Mesenchymal stem cell (in vitro differentiated cells and primary cell): Measurements from ENCODE around the gene CUX1.

ENCODE experiments used
- DNase-seq: peaks from one replicate; pipeline ENCODE4 v3.0.0-alpha.2; 2013
- H2AFZ ChIP-seq: one replicate; pipeline ENCODE4 v1.6.1; 2013; ENCODE audit warnings: low read depth, mild to moderate bottlenecking, control low read depth, inconsistent platforms, low read length, moderate library complexity
- H2AK5ac ChIP-seq: 2 replicates; pipeline ENCODE4 v1.6.1; 2013; ENCODE audit warnings: low read length, moderate library complexity, mild to moderate bottlenecking, inconsistent platforms; ENCODE audit not compliant: severe bottlenecking
- H2BK120ac ChIP-seq: one replicate; pipeline ENCODE4 v1.6.1; 2013; ENCODE audit warnings: low read depth, mild to moderate bottlenecking, inconsistent platforms, low read length, moderate library complexity
- H2BK12ac ChIP-seq, 2 experiments: one replicate each; pipeline ENCODE4 v1.6.1; 2013; ENCODE audit warnings: inconsistent platforms in 2 of 2, low read length in 2 of 2, mild to moderate bottlenecking in 2 of 2, moderate library complexity in 2 of 2, control low read depth in 1 of 2
- H2BK15ac ChIP-seq: one replicate; pipeline ENCODE4 v1.6.1; 2013; ENCODE audit warnings: mild to moderate bottlenecking, low read depth, inconsistent platforms; ENCODE audit not compliant: poor library complexity, severe bottlenecking
- H2BK5ac ChIP-seq: 2 replicates; pipeline ENCODE4 v1.6.1; 2013; ENCODE audit warnings: low read depth, mild to moderate bottlenecking, low read length, control low read depth, inconsistent platforms; ENCODE audit not compliant: poor library complexity, severe bottlenecking
- H3K14ac ChIP-seq, 2 experiments: one replicate each; pipeline ENCODE4 v1.6.1; 2013; ENCODE audit warnings: inconsistent platforms in 2 of 2, low read length in 2 of 2, control low read depth in 1 of 2, mild to moderate bottlenecking in 1 of 2, moderate library complexity in 1 of 2
- H3K18ac ChIP-seq, 2 experiments: one replicate each; pipeline ENCODE4 v1.6.1; 2013; ENCODE audit warnings: inconsistent platforms in 2 of 2, low read length in 2 of 2, control low read depth in 1 of 2, low read depth in 1 of 2, mild to moderate bottlenecking in 1 of 2
- H3K23ac ChIP-seq, 2 experiments: one replicate each; pipeline ENCODE4 v1.6.1; 2013; ENCODE audit warnings: inconsistent platforms in 2 of 2, low read length in 2 of 2, mild to moderate bottlenecking in 2 of 2, moderate library complexity in 2 of 2, control low read depth in 1 of 2
- H3K27ac ChIP-seq: 2 replicates; pipeline ENCODE4 v1.5.1; 2013; ENCODE audit warnings: mild to moderate bottlenecking, moderate library complexity, low read length, control low read depth, inconsistent platforms; ENCODE audit not compliant: poor library complexity, severe bottlenecking
- H3K27me3 ChIP-seq, 2 experiments: 2 replicates each; pipeline versions ENCODE4 v1.6.1 to v1.7.0; 2013; ENCODE audit warnings: low read length in 2 of 2, mild to moderate bottlenecking in 2 of 2, moderate library complexity in 2 of 2, control low read depth in 1 of 2, inconsistent platforms in 1 of 2; ENCODE audit not compliant: control insufficient read depth in 1 of 2, insufficient read depth in 1 of 2
- H3K36me3 ChIP-seq, 2 experiments: 2 replicates each; pipeline versions ENCODE4 v1.6.1 to v1.7.0; 2013; ENCODE audit warnings: low read length in 2 of 2, control low read depth in 1 of 2, inconsistent platforms in 1 of 2, low read depth in 1 of 2, mild to moderate bottlenecking in 1 of 2; ENCODE audit not compliant: insufficient read depth in 2 of 2, control insufficient read depth in 1 of 2
- H3K4ac ChIP-seq, 2 experiments: one replicate each; pipeline ENCODE4 v1.6.1; 2013; ENCODE audit warnings: inconsistent platforms in 2 of 2, low read length in 2 of 2, mild to moderate bottlenecking in 2 of 2, moderate library complexity in 2 of 2, control low read depth in 1 of 2, low read depth in 1 of 2
- H3K4me1 ChIP-seq: 2 replicates; pipeline ENCODE4 v1.6.1; 2013; ENCODE audit warnings: low read depth, low read length, control low read depth; ENCODE audit not compliant: control insufficient read depth, insufficient read depth
- H3K4me2 ChIP-seq: 2 replicates; pipeline ENCODE4 v1.6.1; 2013; ENCODE audit warnings: low read length, mild to moderate bottlenecking, inconsistent platforms; ENCODE audit not compliant: poor library complexity, severe bottlenecking
- H3K4me3 ChIP-seq, 2 experiments: 2 replicates each; pipeline versions ENCODE4 v1.5.1 to v1.7.0; 2013; ENCODE audit warnings: low read length in 2 of 2, mild to moderate bottlenecking in 2 of 2, control low read depth in 1 of 2, low read depth in 1 of 2; ENCODE audit not compliant: insufficient read depth in 1 of 2
- H3K79me1 ChIP-seq: replicated peaks from 2 replicates; pipeline ENCODE4 v1.6.1; 2013; ENCODE audit warnings: mild to moderate bottlenecking, control low read depth, low read length, inconsistent platforms; ENCODE audit not compliant: poor library complexity, severe bottlenecking
- H3K9ac ChIP-seq: 2 replicates; pipeline ENCODE4 v1.7.0; 2013; ENCODE audit warnings: mild to moderate bottlenecking, low read length, moderate library complexity
- H3K9me3 ChIP-seq: 2 replicates; pipeline ENCODE4 v1.7.0; 2013; ENCODE audit warnings: mild to moderate bottlenecking, low read length; ENCODE audit not compliant: control insufficient read depth
- H4K8ac ChIP-seq: one replicate; pipeline ENCODE4 v1.6.1; 2013; ENCODE audit warnings: inconsistent platforms, mild to moderate bottlenecking, low read length, moderate library complexity
- H4K91ac ChIP-seq: one replicate; pipeline ENCODE4 v1.6.1; 2013; ENCODE audit warnings: mild to moderate bottlenecking, low read length, inconsistent platforms
- WGBS: methylation state at CpG from one replicate; pipeline ENCODE4 v1.1.7; 2013; ENCODE audit warnings: mixed read lengths; 5-methylcytosine and 5-hydroxymethylcytosine counted together

The CUX1 gene

DNA sequence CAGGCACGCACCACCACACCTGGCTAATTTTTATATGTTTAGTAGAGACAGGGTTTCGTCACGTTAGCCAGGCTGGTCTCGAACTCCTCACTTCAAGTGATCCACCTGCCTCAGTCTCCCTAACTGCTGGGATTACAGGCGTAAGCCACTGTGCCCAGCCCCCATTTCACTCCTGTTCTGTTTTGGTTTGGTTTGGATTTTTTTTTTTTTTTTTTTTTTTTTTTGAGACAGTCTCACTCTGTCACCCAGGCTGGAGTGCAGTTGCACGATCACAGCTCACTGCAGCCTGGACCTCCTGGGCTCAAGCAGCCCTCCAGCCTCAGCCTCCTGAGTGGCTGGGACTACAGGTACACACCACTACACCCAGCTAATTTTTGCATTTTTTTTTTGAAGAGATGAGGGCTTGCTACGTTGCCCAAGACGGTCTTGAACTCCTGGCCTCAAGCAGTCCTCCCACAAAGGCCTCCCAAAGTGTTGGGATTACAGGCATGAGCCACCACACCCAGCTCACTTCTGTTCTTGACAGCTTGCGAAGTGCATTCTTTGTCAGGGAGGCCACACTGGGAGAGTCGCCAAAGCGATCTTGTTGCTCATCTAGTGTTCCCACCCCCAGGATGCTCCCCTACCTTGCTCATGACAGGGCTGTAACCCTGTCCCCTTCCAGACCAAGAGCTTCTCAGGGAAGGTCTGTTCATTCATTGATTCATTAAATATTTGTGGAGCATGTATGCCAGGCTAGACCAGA is 229.1 kb downstream of the CUX1 start:
- Histone ChIP-seq H4K8ac (no peak overlapping the region), H3K4me3 (no peak overlapping the region), H3K18ac (no peak overlapping the region), H3K9ac (no peak overlapping the region), H2BK5ac (no peak overlapping the region), H3K4me2 (no peak overlapping the region), H4K91ac (no peak overlapping the region), H3K23ac (peak overlapping the region in 1 of 2 experiments; percentile 34), H2BK12ac (no peak overlapping the region), H2AK5ac (no peak overlapping the region), H3K14ac (no peak overlapping the region), H2AFZ (no peak overlapping the region), H3K79me1 (peaks cover 29% of the 10 kb centered on the region), H2BK15ac (no peak overlapping the region), H3K27me3 (peaks cover 0 to 4% of the 10 kb centered on the region in 2 experiments), H2BK120ac (no peak overlapping the region), H3K4ac (no peak overlapping the region), H3K36me3 (peaks cover 0 to 3% of the 10 kb centered on the region in 2 experiments), H3K27ac (no peak overlapping the region), H3K9me3 (no peaks in the 10 kb centered on the region), H3K4me1 (peaks cover 5% of the 10 kb centered on the region)
- 87% methylated on average over 10 of the region's 11 CpGs for WGBS
- no peak for DNase-seq

DNA sequence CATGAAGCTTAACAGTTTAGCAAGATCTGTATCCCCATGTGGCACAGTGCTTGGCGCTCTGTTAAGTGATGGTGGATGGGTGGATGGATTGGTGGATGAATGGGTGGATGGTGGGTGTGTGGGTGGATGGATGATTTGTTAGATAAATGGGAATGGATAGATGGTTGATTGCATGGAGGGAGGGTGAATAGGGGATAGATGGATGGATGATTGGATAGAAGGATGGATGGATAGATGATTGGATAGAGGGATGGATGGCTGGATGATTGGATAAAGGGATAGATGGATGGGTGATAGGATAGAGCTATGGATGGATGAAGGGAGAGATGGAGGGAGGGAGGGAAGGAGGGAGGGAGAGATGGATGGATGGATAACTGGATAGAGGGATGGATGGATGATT is 229.7 kb downstream of the CUX1 start:
- H3K4me1 ChIP-seq: peaks cover 3% of the 10 kb centered on the region
- no peak for DNase-seq
- no peak overlapping the region for H3K4me3 ChIP-seq
- H3K23ac ChIP-seq: no peak overlapping the region
- no peak overlapping the region for H3K4me2 ChIP-seq
- WGBS: 98% methylated on average over 1 of the region's 1 CpG
- H2AFZ ChIP-seq: no peak overlapping the region
- H2BK12ac ChIP-seq: no peak overlapping the region
- peaks cover 0 to 3% of the 10 kb centered on the region in 2 experiments for H3K36me3 ChIP-seq
- H3K18ac ChIP-seq: no peak overlapping the region
- no peak overlapping the region for H2AK5ac ChIP-seq
- H3K9ac ChIP-seq: no peak overlapping the region
- H2BK120ac ChIP-seq: no peak overlapping the region
- peaks cover 29% of the 10 kb centered on the region for H3K79me1 ChIP-seq
- H3K14ac ChIP-seq: no peak overlapping the region
- H3K27me3 ChIP-seq: peaks cover 0 to 4% of the 10 kb centered on the region in 2 experiments
- no peak overlapping the region for H3K27ac ChIP-seq
- no peak overlapping the region for H2BK15ac ChIP-seq
- H4K91ac ChIP-seq: no peak overlapping the region
- no peak overlapping the region for H3K4ac ChIP-seq
- no peaks in the 10 kb centered on the region for H3K9me3 ChIP-seq
- H2BK5ac ChIP-seq: no peak overlapping the region
- no peak overlapping the region for H4K8ac ChIP-seq

DNA sequence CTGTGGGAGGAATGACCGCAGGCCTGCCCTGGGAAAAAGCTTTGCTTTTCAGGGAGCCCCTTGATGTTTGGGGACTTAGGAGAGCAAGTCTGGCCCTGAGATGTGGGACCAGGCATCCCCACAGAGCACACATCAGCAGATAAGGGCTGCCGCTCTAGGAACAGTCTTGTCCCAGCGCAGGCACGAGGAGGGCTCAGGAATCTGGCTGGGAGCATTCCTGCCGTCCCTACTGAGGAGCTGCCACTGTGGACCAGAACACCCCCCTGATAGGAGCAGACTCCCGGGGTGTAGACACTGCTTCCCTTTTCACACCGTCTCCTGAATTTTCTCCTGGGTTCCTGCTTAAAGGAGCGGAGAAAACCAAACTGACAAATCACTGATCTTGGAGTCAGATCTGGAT is 232.3 kb downstream of the CUX1 start:
- peaks cover 0 to 3% of the 10 kb centered on the region in 2 experiments for H3K36me3 ChIP-seq
- H3K9ac ChIP-seq: no peak overlapping the region
- WGBS: 82% methylated on average over 8 of the region's 8 CpGs

DNA sequence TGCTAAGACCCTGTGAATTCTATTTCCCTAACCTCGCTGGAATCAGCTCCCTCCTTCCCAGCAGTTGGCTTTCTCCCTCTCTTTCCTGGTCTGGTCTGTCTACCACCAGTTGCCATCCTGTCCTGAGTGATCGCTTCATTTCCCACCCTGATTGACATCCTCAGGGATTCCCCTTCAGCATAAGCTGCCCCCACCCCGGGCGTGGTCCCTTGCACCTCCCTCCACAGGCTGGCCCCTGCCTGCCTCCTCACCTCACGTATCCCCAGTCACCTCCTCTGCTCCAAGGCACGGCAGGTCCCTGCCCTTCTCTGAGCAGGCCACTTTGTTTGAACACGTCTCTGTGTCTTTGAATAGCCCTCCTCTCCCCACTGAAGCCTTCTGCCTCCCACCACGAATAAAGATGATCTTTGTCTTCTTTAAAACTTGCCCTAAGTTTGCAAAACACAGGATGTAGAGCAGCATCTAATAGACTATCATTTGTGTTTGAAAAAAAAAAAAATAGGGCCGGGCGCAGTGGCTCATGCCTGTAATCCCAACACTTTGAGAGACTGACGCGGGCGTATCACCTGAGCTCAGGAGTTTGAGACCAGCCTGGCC is 233.5 kb downstream of the CUX1 start:
- H3K4me1 ChIP-seq: no peaks in the 10 kb centered on the region
- H3K4me2 ChIP-seq: no peak overlapping the region
- H3K18ac ChIP-seq: no peak overlapping the region
- no peak overlapping the region for H3K23ac ChIP-seq
- no peak overlapping the region for H2AK5ac ChIP-seq
- no peak overlapping the region for H3K9ac ChIP-seq
- H3K14ac ChIP-seq: no peak overlapping the region
- no peak overlapping the region for H4K91ac ChIP-seq
- peaks cover 8% of the 10 kb centered on the region for H3K9me3 ChIP-seq
- H2AFZ ChIP-seq: no peak overlapping the region
- H3K4me3 ChIP-seq: no peak overlapping the region
- peaks cover 0 to 3% of the 10 kb centered on the region in 2 experiments for H3K36me3 ChIP-seq
- no peak overlapping the region for H3K27ac ChIP-seq
- H2BK15ac ChIP-seq: no peak overlapping the region
- H2BK12ac ChIP-seq: no peak overlapping the region
- no peak for DNase-seq
- H3K27me3 ChIP-seq: peaks cover 0 to 4% of the 10 kb centered on the region in 2 experiments
- no peak overlapping the region for H2BK5ac ChIP-seq
- no peak overlapping the region for H2BK120ac ChIP-seq
- H3K4ac ChIP-seq: no peak overlapping the region
- H4K8ac ChIP-seq: no peak overlapping the region
- peaks cover 22% of the 10 kb centered on the region for H3K79me1 ChIP-seq
- 93% methylated on average over 12 of the region's 13 CpGs for WGBS

More for the DNA sequence above, 232.3 kb downstream of the CUX1 start:
- Histone ChIP-seq H3K14ac (no peak overlapping the region), H4K91ac (no peak overlapping the region), H3K79me1 (peaks cover 26% of the 10 kb centered on the region), H3K27ac (no peak overlapping the region), H3K23ac (no peak overlapping the region), H3K4me3 (no peak overlapping the region), H4K8ac (no peak overlapping the region), H2AK5ac (no peak overlapping the region), H3K4ac (no peak overlapping the region), H3K27me3 (peaks cover 0 to 4% of the 10 kb centered on the region in 2 experiments), H2BK15ac (no peak overlapping the region), H3K18ac (no peak overlapping the region), H2BK120ac (no peak overlapping the region), H2BK12ac (no peak overlapping the region), H2BK5ac (no peak overlapping the region), H3K4me2 (no peak overlapping the region), H3K4me1 (peaks cover under 1% of the 10 kb centered on the region), H2AFZ (no peak overlapping the region), H3K9me3 (peaks cover 7% of the 10 kb centered on the region)
- no peak for DNase-seq
